CD14-positive monocyte (primary cell): ENCODE results near the gene DNAH1. TPM values are rescaled to one million over a fixed set of nuclear protein-coding genes. Genes with fewer than 3 reads are reported as not detected.

Source experiments
- DNase-seq, 3 donors: peaks; one replicate each; pipeline ENCODE4 v3.0.0-alpha.2; 2011 to 2022
- H2AFZ ChIP-seq: 2 replicates; pipeline ENCODE4 v1.6.0; 2012; ENCODE audit warnings: mild to moderate bottlenecking, low read depth, low read length, inconsistent platforms; ENCODE audit not compliant: insufficient read depth, poor library complexity, severe bottlenecking
- H3K27ac ChIP-seq, 2 donors: 1 replicate in 1 of 2; 2 replicates in 1 of 2; pipeline ENCODE4 v1.5.1; 2012 to 2013; ENCODE audit warnings: low read length in 2 of 2, control low read depth in 1 of 2, inconsistent platforms in 1 of 2, low read depth in 1 of 2, mild to moderate bottlenecking in 1 of 2
- H3K27me3 ChIP-seq, 2 donors: one replicate each; pipeline versions ENCODE4 v1.6.0 to v1.6.1; 2011 to 2013; ENCODE audit warnings: low read length in 2 of 2; ENCODE audit not compliant: control insufficient read depth in 2 of 2, insufficient read depth in 2 of 2
- H3K36me3 ChIP-seq, 2 donors: replicated peaks in 1 of 2; 1 replicate in 1 of 2; 2 replicates in 1 of 2; pipeline versions ENCODE4 v1.5.1 to v1.6.1; 2012 to 2013; ENCODE audit warnings: low read length in 2 of 2, control low read depth in 1 of 2, inconsistent platforms in 1 of 2, mild to moderate bottlenecking in 1 of 2; ENCODE audit not compliant: insufficient read depth in 2 of 2, control insufficient read depth in 1 of 2
- H3K4me1 ChIP-seq, 2 donors: 1 replicate in 1 of 2; 2 replicates in 1 of 2; pipeline versions ENCODE4 v1.5.1 to v1.6.1; 2012 to 2013; ENCODE audit warnings: low read length in 2 of 2, control low read depth in 1 of 2, inconsistent platforms in 1 of 2, mild to moderate bottlenecking in 1 of 2, moderate library complexity in 1 of 2; ENCODE audit not compliant: insufficient read depth in 2 of 2, control insufficient read depth in 1 of 2
- H3K4me2 ChIP-seq: replicated peaks from 2 replicates; pipeline ENCODE3; 2012; ENCODE audit warnings: low read length, moderate library complexity, mild to moderate bottlenecking; ENCODE audit not compliant: poor library complexity, severe bottlenecking; ENCODE audit errors: extremely low read depth
- H3K4me3 ChIP-seq, 3 experiments: fragments of 200-600 bp in 1 of 3; sonication (generic) in 1 of 3; replicated peaks in 1 of 3; 1 replicate in 2 of 3; 2 replicates in 1 of 3; pipeline ENCODE4 v1.5.1; 2011 to 2013; ENCODE audit warnings: low read length in 3 of 3, mild to moderate bottlenecking in 3 of 3, control low read depth in 2 of 3, low read depth in 2 of 3, inconsistent platforms in 1 of 3, moderate library complexity in 1 of 3
- H3K79me2 ChIP-seq: 2 replicates; pipeline ENCODE4 v1.6.0; 2012; ENCODE audit warnings: mild to moderate bottlenecking, control low read depth, inconsistent platforms, low read length, moderate library complexity; ENCODE audit not compliant: insufficient read depth
- H3K9ac ChIP-seq: 2 replicates; pipeline ENCODE4 v1.6.0; 2017; ENCODE audit warnings: low read length, mild to moderate bottlenecking; ENCODE audit not compliant: insufficient read depth, poor library complexity, severe bottlenecking
- H3K9me3 ChIP-seq, 2 donors: replicated peaks in 1 of 2; 1 replicate in 1 of 2; 2 replicates in 1 of 2; pipeline versions ENCODE4 v1.5.1 to v1.6.1; 2012 to 2013; ENCODE audit warnings: low read length in 2 of 2, control low read depth in 1 of 2; ENCODE audit not compliant: control insufficient read depth in 1 of 2, insufficient read depth in 1 of 2
- H4K20me1 ChIP-seq: 2 replicates; pipeline ENCODE4 v1.6.0; 2012; ENCODE audit warnings: mild to moderate bottlenecking, low read length, control low read depth, moderate library complexity; ENCODE audit not compliant: insufficient read depth
- H3K27ac Mint-ChIP-seq, 7 donors: one replicate each; pipeline ENCODE4 v1.8.0; 2020; ENCODE audit warnings: mild to moderate bottlenecking in 7 of 7, mixed read lengths in 7 of 7, moderate library complexity in 6 of 7, inconsistent platforms in 2 of 7
- H3K27me3 Mint-ChIP-seq, 3 donors: one replicate each; pipeline ENCODE4 v1.8.0; 2021 to 2022; ENCODE audit warnings: low read depth in 3 of 3, mild to moderate bottlenecking in 3 of 3, mixed read lengths in 3 of 3, moderate library complexity in 3 of 3, inconsistent platforms in 1 of 3
- H3K36me3 Mint-ChIP-seq, 2 donors: one replicate each; pipeline ENCODE4 v1.8.0; 2020; ENCODE audit warnings: mixed read lengths in 2 of 2, inconsistent platforms in 1 of 2, mild to moderate bottlenecking in 1 of 2
- H3K4me1 Mint-ChIP-seq: one replicate; pipeline ENCODE4 v1.8.0; 2020; ENCODE audit warnings: mild to moderate bottlenecking, mixed read lengths
- H3K4me3 Mint-ChIP-seq, 2 donors: one replicate each; pipeline ENCODE4 v1.8.0; 2020; ENCODE audit warnings: mild to moderate bottlenecking in 2 of 2, mixed read lengths in 2 of 2, moderate library complexity in 1 of 2
- H3K9me3 Mint-ChIP-seq, 7 donors: one replicate each; pipeline ENCODE4 v1.8.0; 2020 to 2022; ENCODE audit warnings: mixed read lengths in 7 of 7, mild to moderate bottlenecking in 6 of 7, moderate library complexity in 6 of 7, inconsistent platforms in 2 of 7
- CTCF ChIP-seq: fragments of 200-600 bp; IDR thresholded peaks from one replicate; pipeline ENCODE4 v1.8.0; 2022; ENCODE audit warnings: antibody characterized with exemption, mild to moderate bottlenecking
- WGBS: methylation state at CpG from one replicate; pipeline ENCODE4 v1.1.5; 2013; ENCODE audit warnings: missing lambda C conversion rate; ENCODE audit not compliant: insufficient coverage; 5-methylcytosine and 5-hydroxymethylcytosine counted together
- intact Hi-C, 2 donors: fragments of 100-400 bp; cut with micrococcal nuclease; formaldehyde crosslinking; loops; one replicate each; pipeline versions ENCODE4 v1.15.0 to v1.15.1; 2023
- polyA plus RNA-seq, 3 donors: library from polyadenylated mRNA; depleted of rRNA in 1 of 3; unstranded in 2 of 3; stranded (reverse) in 1 of 3; fragments of 300-500 nt in 2 of 3; fragments of >200 nt in 1 of 3; fragmentation: Illumina TruSeq in 2 of 3; gene quantifications; 1 replicate in 2 of 3; 2 replicates in 1 of 3; pipeline ENCODE4 v1.2.3, GENCODE V29; 2012 to 2021

The DNAH1 gene
- polyA plus RNA-seq, 3 donors, result 0.15 to 47.0 (median 0.25) TPM

DNA sequence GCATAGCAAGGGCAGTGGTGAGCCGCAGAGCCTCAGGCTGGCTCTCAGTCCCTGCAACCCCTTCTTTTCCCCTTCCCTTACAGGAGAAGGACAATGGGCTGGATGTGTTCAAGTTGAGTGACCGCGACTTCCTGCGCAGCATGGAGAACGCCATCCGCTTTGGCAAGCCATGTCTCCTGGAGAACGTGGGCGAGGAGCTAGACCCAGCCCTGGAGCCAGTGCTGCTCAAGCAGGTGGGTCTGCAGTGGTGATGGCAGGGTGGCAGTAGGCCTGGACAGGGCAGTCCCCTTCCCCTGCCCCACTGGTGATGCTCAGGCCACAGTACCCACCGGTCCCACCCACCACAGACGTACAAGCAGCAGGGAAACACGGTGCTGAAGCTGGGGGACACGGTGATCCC lies 75.0 kb downstream of the DNAH1 start:
- Histone ChIP-seq H3K9me3 (no peaks in the 10 kb centered on the region), H3K4me1 (peaks cover 8 to 12% of the 10 kb centered on the region in 2 donors), H3K4me3 (no peak overlapping the region), H3K27ac (no peak overlapping the region), H2AFZ (no peak overlapping the region), H4K20me1 (no peaks in the 10 kb centered on the region), H3K79me2 (no peaks in the 10 kb centered on the region), H3K9ac (no peak overlapping the region), H3K27me3 (no peaks in the 10 kb centered on the region), H3K4me2 (no peak overlapping the region), H3K36me3 (peaks cover 42 to 54% of the 10 kb centered on the region in 2 donors)
- Mint-ChIP-seq H3K9me3 (no peaks in the 10 kb centered on the region), H3K27ac (no peak overlapping the region), H3K4me1 (peaks cover 11% of the 10 kb centered on the region), H3K27me3 (peaks cover 0 to 1% (median 0%) of the 10 kb centered on the region in 3 donors), H3K4me3 (no peak overlapping the region), H3K36me3 (peaks cover 53 to 64% of the 10 kb centered on the region in 2 donors)
- WGBS, result 97% methylated on average over 11 of the region's 12 CpGs
- no peak for TF ChIP-seq CTCF
- intact Hi-C loops, result no loop called here
- DNase-seq, result no peak

- Histone ChIP-seq H3K4me1 (peaks cover 8 to 12% of the 10 kb centered on the region in 2 donors), H3K27ac (no peak overlapping the region), H4K20me1 (no peaks in the 10 kb centered on the region), H3K9ac (no peak overlapping the region), H3K36me3 (peaks cover 44 to 54% of the 10 kb centered on the region in 2 donors), H3K9me3 (no peaks in the 10 kb centered on the region), H3K79me2 (no peaks in the 10 kb centered on the region), H3K4me3 (no peak overlapping the region), H3K4me2 (no peak overlapping the region), H2AFZ (no peak overlapping the region), H3K27me3 (no peaks in the 10 kb centered on the region)
- WGBS, result 98% methylated on average over 15 of the region's 16 CpGs
- peaks cover 0 to 1% (median 0%) of the 10 kb centered on the region in 3 donors for H3K27me3 Mint-ChIP-seq
- no peak for TF ChIP-seq CTCF
- H3K4me1 Mint-ChIP-seq, result peaks cover 11% of the 10 kb centered on the region
- DNase-seq, result no peak
- intact Hi-C loops, result no loop called here
- H3K9me3 Mint-ChIP-seq, result no peaks in the 10 kb centered on the region
- H3K27ac Mint-ChIP-seq, result no peak overlapping the region
- H3K36me3 Mint-ChIP-seq, result peaks cover 51 to 61% of the 10 kb centered on the region in 2 donors
- no peak overlapping the region for H3K4me3 Mint-ChIP-seq
Measured at GRCh38 chr3:52392216-52392930, 76.3 kb downstream of the DNAH1 start.
